Fibroblast of villous mesenchyme (primary cell): ENCODE measurements around the gene POLR2L. TPM values are rescaled to one million over a fixed set of nuclear protein-coding genes. Genes with fewer than 3 reads are reported as not detected.

Experiments used
- DNase-seq: peaks from one replicate; pipeline ENCODE4 v3.0.0-alpha.2; 2010; ENCODE audit warnings: low read depth
- H3K4me3 ChIP-seq: 2 replicates; pipeline ENCODE4 v1.5.1; 2011; ENCODE audit warnings: low read depth, mild to moderate bottlenecking, low read length
- total RNA-seq: library from RNA; depleted of rRNA; stranded (reverse); fragments of >200 nt; gene quantifications from 2 replicates; pipeline ENCODE4 v1.2.3, GENCODE V29; 2012
- TF ChIP-seq, protein P1 (sequence below): IDR thresholded peaks from 2 replicates; pipeline ENCODE4 v1.5.1; 2012; ENCODE audit warnings: low read depth, mild to moderate bottlenecking, low read length; ENCODE audit not compliant: insufficient read depth

POLR2L gene
- total RNA-seq, 1 donor = 92.4 TPM

DNA sequence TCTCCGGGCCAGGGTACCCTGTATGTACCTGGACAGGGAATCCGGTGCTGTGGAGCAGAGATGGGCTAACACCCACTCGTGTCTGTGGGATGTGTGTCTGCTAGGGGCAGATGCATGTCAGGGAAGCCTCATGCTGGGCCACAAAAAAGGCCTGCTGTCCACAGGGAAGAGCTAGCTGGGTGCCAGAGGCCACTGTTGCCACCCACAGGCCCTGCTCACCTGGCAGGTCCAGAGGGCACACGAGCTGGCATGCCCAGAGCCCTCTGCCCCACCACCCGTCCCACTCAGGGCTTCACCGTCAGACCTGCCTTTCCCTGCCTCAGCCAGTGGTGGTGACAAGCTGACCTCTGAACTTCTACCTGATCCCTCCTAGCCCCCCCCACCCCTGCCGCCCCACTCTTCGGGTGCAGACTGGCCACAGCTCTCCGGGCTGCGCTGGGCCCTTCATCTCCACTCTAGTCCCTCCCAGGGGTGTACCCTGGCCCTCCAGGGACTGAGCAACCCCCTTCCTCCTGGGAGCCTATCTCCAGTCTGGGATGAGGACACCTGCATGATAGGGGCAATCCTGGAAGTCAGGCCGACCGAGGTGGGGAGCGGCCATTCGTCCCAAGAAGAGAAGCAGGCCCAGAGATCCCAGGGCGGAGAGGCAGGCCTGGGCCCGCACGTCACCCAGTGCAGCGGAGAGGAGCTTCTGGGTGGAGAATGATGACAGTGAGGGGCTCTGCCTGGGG is 45.6 kb downstream of the POLR2L start:
- TF ChIP-seq, protein P1, sequence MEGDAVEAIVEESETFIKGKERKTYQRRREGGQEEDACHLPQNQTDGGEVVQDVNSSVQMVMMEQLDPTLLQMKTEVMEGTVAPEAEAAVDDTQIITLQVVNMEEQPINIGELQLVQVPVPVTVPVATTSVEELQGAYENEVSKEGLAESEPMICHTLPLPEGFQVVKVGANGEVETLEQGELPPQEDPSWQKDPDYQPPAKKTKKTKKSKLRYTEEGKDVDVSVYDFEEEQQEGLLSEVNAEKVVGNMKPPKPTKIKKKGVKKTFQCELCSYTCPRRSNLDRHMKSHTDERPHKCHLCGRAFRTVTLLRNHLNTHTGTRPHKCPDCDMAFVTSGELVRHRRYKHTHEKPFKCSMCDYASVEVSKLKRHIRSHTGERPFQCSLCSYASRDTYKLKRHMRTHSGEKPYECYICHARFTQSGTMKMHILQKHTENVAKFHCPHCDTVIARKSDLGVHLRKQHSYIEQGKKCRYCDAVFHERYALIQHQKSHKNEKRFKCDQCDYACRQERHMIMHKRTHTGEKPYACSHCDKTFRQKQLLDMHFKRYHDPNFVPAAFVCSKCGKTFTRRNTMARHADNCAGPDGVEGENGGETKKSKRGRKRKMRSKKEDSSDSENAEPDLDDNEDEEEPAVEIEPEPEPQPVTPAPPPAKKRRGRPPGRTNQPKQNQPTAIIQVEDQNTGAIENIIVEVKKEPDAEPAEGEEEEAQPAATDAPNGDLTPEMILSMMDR = no peak
- H3K4me3 ChIP-seq = peak overlapping the region; percentile 74
- no peak for DNase-seq

DNA sequence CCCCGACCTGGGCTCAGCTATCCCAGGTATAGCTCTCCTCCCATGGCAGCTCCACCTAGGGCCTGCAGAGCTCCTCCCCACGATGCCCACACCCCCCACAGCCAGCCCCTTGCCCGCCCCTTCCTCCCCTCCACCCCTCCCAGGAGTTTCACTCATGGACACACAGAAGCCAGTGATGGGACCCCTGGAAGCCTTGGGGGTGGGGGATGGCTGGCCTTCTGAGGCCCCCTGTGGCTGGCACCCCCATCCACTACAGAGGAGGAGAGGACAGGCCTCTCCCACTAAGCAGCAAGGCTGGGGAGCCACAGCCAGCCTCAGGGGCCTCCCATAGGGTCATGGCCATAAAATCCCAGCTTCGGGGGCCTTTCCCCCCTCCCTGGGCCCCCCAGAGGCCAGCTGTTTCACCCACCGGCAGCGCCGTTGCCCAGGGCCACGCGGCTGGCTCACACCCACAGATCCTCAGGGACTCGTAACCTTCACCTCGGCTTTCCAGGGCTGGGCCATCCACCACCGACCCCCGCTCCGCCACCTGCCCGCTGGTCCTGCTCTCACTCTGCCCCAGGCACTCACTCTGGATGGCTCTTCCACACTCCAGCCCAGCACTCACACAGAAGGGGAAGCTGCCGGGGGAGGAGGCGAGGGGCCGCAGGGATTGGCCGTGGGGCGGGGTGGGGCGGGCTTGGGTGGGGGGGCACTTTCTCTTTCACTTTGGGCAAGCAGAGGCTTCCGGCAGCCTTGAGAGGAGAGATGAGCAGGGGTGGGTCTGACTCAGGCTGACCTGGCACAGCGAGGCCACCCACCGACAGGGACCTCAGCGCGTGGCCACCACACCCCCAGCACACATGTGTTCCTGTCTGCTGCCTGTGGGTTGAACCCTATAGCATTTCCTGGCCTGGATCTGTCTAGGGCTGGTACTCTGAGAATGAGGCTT is 46.4 kb downstream of the POLR2L start:
- TF ChIP-seq, protein P1 = no peak
- H3K4me3 ChIP-seq = peak overlapping the region; percentile 74
- peak; percentile 89 for DNase-seq

DNA sequence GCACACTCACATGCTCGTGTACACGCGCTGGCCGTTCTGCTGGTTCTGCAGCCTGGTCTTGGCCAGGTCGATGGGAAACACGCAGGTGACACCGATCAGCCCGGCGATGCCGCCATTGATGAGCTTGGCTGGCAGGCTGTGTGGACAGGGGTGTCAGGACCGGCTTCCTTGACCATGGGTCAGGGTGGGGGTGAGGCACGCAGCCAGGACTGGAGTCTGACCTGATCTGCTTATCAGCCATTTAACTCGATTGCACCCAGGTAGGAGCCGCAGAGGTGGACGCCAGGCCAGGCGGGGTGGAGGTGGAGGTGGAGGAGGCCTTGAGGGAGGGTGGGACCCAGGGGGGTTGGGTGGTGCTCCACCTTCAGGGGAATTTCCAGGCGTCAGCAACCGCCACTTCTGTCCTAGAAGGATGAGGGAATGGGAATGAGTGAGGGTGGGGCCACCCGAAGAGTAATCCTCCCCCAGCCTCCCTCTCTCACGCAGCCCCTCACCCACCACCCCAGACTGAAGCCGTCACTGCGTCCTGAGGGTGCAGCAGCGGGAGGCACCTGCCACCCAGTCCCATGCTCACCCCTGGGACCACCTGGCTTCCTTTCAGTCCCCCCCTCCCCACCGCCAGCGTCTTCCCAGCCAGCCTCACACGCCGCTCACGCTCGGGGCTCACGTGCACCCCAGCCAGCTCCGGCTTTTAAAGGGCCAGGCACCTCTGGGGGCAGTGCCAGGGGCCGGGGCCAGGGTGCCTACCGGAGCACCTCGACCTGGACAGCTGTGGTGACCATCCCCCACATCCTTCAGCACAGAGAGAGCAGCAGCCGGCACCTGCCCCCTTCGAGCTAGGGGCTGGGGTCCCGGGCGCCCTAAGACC is 47.3 kb downstream of the POLR2L start:
- TF ChIP-seq, protein P1 = no peak
- H3K4me3 ChIP-seq = peak overlapping the region; percentile 74
- DNase-seq = no peak

DNA sequence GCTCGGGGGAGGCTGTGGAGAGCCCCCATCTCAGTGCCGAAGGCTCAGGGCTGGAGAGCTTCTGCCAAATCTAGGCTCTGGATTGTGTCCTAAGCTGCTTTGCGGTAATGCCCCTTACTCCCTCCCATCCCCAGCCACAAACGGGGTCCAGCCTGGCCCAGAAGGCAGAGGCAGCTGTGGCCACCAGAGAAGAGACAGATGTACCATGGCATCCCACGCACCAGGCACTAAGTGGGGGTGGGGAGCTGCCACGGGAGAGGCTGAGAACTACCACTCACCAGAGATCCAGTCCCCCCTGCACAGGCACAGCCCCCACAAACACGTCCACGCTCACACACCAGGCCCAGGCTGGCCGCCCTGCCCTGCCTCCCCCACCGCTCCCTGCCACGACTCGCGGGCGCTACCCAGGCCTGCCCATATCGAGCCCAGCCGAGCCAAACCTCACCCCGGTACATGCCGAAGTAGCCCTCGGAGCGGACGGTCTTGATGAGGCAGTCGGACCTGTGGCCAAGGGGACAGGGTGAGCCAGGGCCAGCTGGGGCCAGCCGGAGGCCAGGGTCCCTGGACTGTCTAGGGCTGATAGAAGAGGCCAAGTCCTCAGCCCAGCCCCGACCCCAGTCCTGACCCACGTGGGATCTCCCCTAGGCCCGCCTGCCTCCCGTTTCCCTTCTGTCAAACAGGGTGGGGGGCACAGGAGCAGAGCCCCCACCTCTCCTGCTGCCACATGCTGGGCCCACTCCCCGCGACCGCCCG is 48.1 kb downstream of the POLR2L start:
- TF ChIP-seq, protein P1 = no peak
- no peak overlapping the region for H3K4me3 ChIP-seq
- DNase-seq = no peak

DNA sequence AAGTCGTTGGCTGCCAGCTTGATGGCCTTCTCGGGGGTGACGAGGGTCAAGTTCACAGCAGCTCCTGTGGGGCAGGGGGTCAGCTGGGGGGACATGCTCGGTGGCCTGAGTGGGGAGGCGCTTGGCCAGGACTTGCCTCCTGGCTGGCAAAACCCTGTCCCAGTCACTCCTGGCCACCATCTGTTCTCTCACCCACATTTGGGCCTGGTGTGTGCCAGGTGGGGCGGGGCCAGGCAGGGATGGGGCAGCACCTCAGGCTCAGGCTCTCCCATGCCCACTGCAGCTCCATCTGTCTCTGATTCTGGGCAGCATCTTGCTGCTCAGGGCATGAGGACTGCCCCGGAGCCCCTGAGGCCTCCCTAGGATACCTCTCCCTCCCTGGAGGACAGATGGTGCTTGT is 48.8 kb downstream of the POLR2L start:
- TF ChIP-seq, protein P1 = no peak
- no peak for DNase-seq
- no peak overlapping the region for H3K4me3 ChIP-seq

DNA sequence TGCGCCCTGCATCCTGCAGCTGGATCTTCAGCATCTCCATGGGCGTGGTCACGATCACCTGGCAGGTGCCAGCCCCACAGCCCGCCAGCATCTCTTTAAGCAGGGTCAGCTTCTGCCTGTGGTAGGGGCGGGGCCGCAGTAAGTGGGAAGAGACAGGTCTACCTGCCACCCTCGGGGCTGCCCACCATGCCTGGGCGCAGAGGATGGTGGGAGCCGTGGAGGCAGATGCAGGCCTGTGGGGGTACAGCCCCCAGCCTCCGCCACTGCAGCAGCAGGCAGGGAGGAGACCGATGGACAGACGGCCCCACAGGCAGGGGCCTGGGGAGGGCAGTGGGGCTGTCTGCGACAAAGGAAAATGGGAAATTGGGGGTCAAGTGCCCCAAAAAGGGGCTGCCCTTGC is 49.5 kb downstream of the POLR2L start:
- TF ChIP-seq, protein P1 = no peak
- H3K4me3 ChIP-seq = no peak overlapping the region
- DNase-seq = no peak
